Uterus (tissue), 4 donors: ENCODE measurements around the gene FKBP2. TPM values are rescaled to one million over a fixed set of nuclear protein-coding genes. Genes with fewer than 3 reads are reported as not detected.
A peak's percentile ranks its signal among the peaks of the same experiment; 100 is the strongest.

Experiments used
- DNase-seq, 2 donors: peaks; one replicate each; pipeline ENCODE4 v3.0.0-alpha.2; 2019 to 2020
- H3K27ac ChIP-seq, 2 donors: fragments of 200-600 bp; sonication (generic); 1 replicate in 1 of 2; 2 replicates in 1 of 2; pipeline ENCODE4 v1.5.1; 2016 to 2018
- H3K27me3 ChIP-seq, 2 donors: fragments of 200-600 bp; sonication (generic); one replicate each; pipeline ENCODE4 v1.5.1; 2018 to 2019; ENCODE audit warnings: control low read depth in 1 of 2
- H3K36me3 ChIP-seq, 2 donors: fragments of 200-600 bp; sonication (generic); one replicate each; pipeline ENCODE4 v1.5.1; 2019; ENCODE audit warnings: control low read depth in 1 of 2
- H3K4me1 ChIP-seq, 2 donors: fragments of 200-600 bp; sonication (generic); one replicate each; pipeline ENCODE4 v1.5.1; 2018 to 2019; ENCODE audit warnings: control low read depth in 1 of 2
- H3K4me3 ChIP-seq, 2 donors: fragments of 200-600 bp; sonication (generic); 1 replicate in 1 of 2; 2 replicates in 1 of 2; pipeline ENCODE4 v1.5.1; 2018 to 2019; ENCODE audit warnings: mild to moderate bottlenecking in 1 of 2
- H3K9me3 ChIP-seq, 2 donors: fragments of 200-600 bp; sonication (generic); one replicate each; pipeline ENCODE4 v1.5.1; 2019; ENCODE audit warnings: control low read depth in 1 of 2
- CTCF ChIP-seq, 4 experiments: fragments of 200-600 bp in 2 of 4; fragments of 450-650 bp in 2 of 4; sonication (generic) in 2 of 4; IDR thresholded peaks; one replicate each; pipeline ENCODE4 v1.5.1; 2016 to 2019; ENCODE audit warnings: antibody characterized with exemption in 4 of 4, mild to moderate bottlenecking in 2 of 4, moderate library complexity in 1 of 4
- POLR2A ChIP-seq, 2 donors: fragments of 450-650 bp; IDR thresholded peaks; one replicate each; pipeline ENCODE4 v1.6.1; 2016; ENCODE audit warnings: antibody characterized with exemption in 2 of 2, mild to moderate bottlenecking in 1 of 2, moderate library complexity in 1 of 2
- intact Hi-C: fragments of 100-400 bp; cut with DNase I; formaldehyde crosslinking; loops from one replicate; pipeline ENCODE4 v1.15.1; 2023; ENCODE audit warnings: low total_unique reads
- total RNA-seq, 4 donors: library from RNA; depleted of rRNA in 3 of 4; stranded (reverse); fragments of >200 nt in 3 of 4; gene quantifications; one replicate each; pipeline versions ENCODE4 v1.1.0 to v1.2.4, GENCODE V29; 2014 to 2023
- donor health status: DM: yes; HTN: yes; CAD: no.

FKBP2 gene
- total RNA-seq, 4 donors from 2014 or later = 22.3 to 74.0 (median 37.7) TPM

- H3K27me3 ChIP-seq = no peaks in the 10 kb centered on the region
- H3K36me3 ChIP-seq = no peaks in the 10 kb centered on the region
- H3K4me1 ChIP-seq = peaks cover 0 to 11% of the 10 kb centered on the region in 2 donors
- DNase-seq = no peak
- no peak overlapping the region for H3K4me3 ChIP-seq
- H3K9me3 ChIP-seq = no peaks in the 10 kb centered on the region
- no peak for TF ChIP-seq POLR2A (IDR thresholded peaks at IDR 0.05)
- TF ChIP-seq CTCF (IDR thresholded peaks at IDR 0.05) = no peak
- H3K27ac ChIP-seq = peak overlapping the region; percentile 91 to 97
- intact Hi-C loops = no loop called here
These were observed 26.5 kb downstream of the FKBP2 start for GRCh38 chr11:64267207-64267945.

- peak overlapping the region; percentile 63 to 75 for H3K4me3 ChIP-seq
- peak overlapping the region; percentile 91 to 97 for H3K27ac ChIP-seq
- intact Hi-C loops = no loop called here
- no peaks in the 10 kb centered on the region for H3K36me3 ChIP-seq
- peaks cover 0 to 11% of the 10 kb centered on the region in 2 donors for H3K4me1 ChIP-seq
- no peaks in the 10 kb centered on the region for H3K9me3 ChIP-seq
- TF ChIP-seq POLR2A (IDR thresholded peaks at IDR 0.05) (no peak), CTCF (IDR thresholded peaks at IDR 0.05) (peak in 1 of 4 experiments; percentile 32)
- peak; percentile 75 to 79 for DNase-seq
- H3K27me3 ChIP-seq = no peaks in the 10 kb centered on the region
These were observed 27.4 kb downstream of the FKBP2 start for GRCh38 chr11:64268025-64268892.

GRCh38 chr11:64268893-64269539 is 28.1 kb downstream of the FKBP2 start:
- no peaks in the 10 kb centered on the region for H3K27me3 ChIP-seq
- no peaks in the 10 kb centered on the region for H3K36me3 ChIP-seq
- no peaks in the 10 kb centered on the region for H3K9me3 ChIP-seq
- intact Hi-C loops = no loop called here
- H3K4me3 ChIP-seq = peak overlapping the region; percentile 63 to 75
- H3K4me1 ChIP-seq = peaks cover 0 to 11% of the 10 kb centered on the region in 2 donors
- DNase-seq = peak; percentile 71 to 77
- H3K27ac ChIP-seq = peak overlapping the region; percentile 91 to 97
- TF ChIP-seq POLR2A (IDR thresholded peaks at IDR 0.05) = peak in 1 of 2 donors; percentile 28
- no peak for TF ChIP-seq CTCF (IDR thresholded peaks at IDR 0.05)

- intact Hi-C loops = no loop called here
- H3K36me3 ChIP-seq = no peaks in the 10 kb centered on the region
- TF ChIP-seq POLR2A (IDR thresholded peaks at IDR 0.05) = peak; percentile 9 to 58
- peak in 2 of 4 experiments; percentile 29 to 38 for TF ChIP-seq CTCF (IDR thresholded peaks at IDR 0.05)
These were observed 28.8 kb downstream of the FKBP2 start for GRCh38 chr11:64269540-64270220.

More at GRCh38 chr11:64269540-64270220, 28.8 kb downstream of the FKBP2 start:
- H3K27ac ChIP-seq = peak overlapping the region; percentile 91 to 97
- no peaks in the 10 kb centered on the region for H3K9me3 ChIP-seq
- H3K4me1 ChIP-seq = peaks cover 0 to 11% of the 10 kb centered on the region in 2 donors
- peak overlapping the region; percentile 71 to 75 for H3K4me3 ChIP-seq
- no peaks in the 10 kb centered on the region for H3K27me3 ChIP-seq
- peak; percentile 98 to 99 for DNase-seq
